Measurements from ENCODE around the gene IL1RAPL2.

Gene IL1RAPL2

GRCh38 chrX:105282077-105282476, 716.1 kb downstream of the IL1RAPL2 start:
- no peak for DNase-seq

DNA sequence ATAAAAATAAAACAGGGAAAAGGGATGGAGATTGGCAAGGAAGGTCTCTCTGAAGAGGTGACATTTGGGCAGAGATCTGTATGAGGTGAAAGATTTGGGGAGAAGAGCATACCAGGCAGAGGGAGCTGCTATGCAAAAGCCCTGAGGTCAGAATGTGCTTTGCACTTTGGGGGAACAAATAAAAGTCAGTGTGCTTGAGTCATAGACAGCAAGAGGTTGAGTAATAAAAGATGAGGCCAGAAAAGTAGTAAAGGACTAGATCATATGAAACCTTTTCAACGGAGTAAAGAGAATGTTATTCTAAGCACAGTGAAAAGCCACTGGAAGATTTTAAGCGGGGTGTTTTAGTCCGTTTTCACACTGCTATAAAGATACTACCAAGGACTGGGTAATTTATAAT, 731.0 kb downstream of the IL1RAPL2 start:
- DNase-seq = no peak

- no peak for DNase-seq
These were observed 733.3 kb downstream of the IL1RAPL2 start for GRCh38 chrX:105299286-105299685.

GRCh38 chrX:105302246-105302645, 736.2 kb downstream of the IL1RAPL2 start:
- no peak for DNase-seq

- no peak for DNase-seq
These were observed 741.8 kb downstream of the IL1RAPL2 start for GRCh38 chrX:105307762-105308161.

GRCh38 chrX:105313596-105313995, 747.6 kb downstream of the IL1RAPL2 start:
- no peak for DNase-seq

- no peak for DNase-seq
These were observed 748.5 kb downstream of the IL1RAPL2 start for GRCh38 chrX:105314458-105314857.

- no peak for DNase-seq
These were observed 749.2 kb downstream of the IL1RAPL2 start for GRCh38 chrX:105315248-105315647.

DNA sequence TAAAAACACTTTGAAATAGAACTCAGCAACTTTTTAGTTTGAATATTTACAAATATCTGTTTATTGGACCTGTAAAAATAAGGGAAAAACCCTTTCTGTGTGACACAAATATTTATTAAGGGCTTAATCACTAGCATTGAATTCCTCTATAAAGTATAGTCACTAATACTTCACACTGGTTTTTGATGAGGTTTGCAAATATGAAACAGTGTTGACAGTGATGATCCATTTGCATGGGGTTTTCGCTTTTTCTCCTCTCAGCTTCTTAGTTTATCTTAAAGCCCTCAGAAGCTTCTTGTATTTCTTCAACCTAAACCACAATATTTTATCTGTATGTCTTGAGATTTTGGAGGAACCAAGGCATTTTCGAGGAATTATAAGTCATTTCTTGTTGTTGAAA, 751.1 kb downstream of the IL1RAPL2 start:
- no peak for DNase-seq

DNA sequence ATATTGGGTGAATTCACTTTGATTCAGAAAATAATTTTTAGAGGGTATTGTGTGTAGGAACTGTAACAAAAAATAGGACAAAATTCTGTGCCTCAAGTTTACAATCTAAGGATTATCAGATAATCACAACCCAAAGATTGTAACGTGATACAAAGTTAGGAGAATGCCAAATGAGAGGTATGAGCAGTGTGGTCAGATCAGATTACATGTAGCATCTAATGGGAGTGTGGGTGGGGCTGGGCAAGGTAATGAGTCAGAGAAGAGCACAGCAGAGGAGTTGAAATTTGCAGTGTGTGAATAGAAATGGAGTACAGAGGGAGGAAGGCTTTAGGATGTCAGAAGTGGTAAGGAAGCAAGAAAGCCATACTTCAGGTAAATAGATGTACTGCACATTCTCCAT, 757.9 kb downstream of the IL1RAPL2 start:
- no peak for DNase-seq

- DNase-seq = no peak
These were observed 762.8 kb downstream of the IL1RAPL2 start for GRCh38 chrX:105328773-105329172.

DNA sequence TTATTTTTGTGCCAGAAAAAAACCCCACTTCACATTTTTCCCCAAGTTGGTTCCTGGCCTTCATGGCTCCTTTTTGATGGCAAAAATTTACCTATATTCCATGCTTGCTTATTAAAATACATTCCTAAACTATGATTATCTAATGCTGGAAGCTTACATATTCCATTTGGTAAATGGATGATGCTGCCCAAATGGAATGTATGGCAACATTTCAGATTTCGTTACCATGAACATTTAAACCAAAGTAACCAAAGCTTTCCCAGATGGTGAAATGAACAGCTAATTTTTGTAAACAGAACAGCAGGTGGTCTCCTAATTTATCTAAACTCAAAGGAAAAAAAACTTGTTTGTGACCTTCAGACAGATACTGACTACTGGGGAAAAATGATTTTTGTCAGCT, 765.2 kb downstream of the IL1RAPL2 start:
- DNase-seq = no peak

- no peak for DNase-seq
These were observed 781.4 kb downstream of the IL1RAPL2 start for GRCh38 chrX:105347373-105347772.

DNA sequence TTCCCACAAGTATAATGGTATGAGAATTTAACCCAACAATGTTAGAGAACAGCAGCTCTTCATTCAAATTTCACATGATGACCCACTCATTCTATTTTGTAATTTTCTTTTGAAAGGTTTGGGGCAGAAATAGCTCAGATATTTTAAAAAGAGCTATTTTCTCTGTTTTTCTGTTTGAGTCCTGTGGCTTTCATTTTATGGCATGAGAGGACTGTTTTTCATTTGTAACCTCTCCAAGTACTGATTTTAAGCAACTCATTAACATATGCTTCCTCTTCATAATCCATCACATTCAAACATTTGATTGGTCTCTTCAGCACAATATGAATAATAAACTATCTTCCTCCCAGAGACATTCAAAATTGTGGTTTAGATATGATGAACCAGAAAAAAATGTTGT, 783.5 kb downstream of the IL1RAPL2 start:
- DNase-seq = no peak

DNA sequence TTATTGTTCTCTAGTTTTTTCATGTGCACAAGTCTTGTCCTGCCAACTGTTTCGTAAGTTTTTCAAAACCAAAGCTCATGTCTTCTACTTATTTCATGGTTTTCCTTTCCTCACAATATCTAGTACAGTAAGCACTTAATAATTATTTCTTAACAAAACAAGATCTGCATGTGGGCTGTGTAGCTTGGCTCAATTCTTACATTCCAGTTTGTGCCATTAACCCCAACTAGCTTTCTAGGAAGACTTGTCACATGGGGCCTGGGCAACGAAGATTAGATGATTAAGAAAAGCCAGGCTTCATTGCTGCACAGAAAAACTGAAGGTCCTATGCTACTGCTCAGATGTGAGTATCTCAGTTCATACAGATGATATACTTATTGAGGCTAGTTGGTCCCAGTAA, 809.8 kb downstream of the IL1RAPL2 start:
- DNase-seq = no peak

DNA sequence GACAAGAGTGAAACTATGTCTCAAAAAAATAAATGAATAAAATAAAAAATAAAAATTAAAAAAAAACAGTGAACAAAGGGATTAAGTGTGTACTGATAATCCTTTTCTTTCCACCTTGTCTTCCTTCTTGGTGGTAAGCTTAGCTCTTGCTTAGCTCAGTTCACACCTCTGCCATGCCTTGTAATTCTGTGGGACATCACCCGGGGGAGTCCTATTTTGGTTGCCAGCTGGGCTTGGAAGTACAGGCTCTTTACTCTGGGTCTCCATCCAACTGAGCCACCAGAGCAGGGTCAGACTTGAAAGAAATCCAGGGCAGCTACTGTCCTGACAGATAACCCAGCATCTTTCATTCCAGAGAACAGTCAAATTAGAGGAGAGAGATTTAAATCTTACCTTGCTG, 858.7 kb downstream of the IL1RAPL2 start:
- DNase-seq = no peak

- DNase-seq = no peak
These were observed 885.4 kb downstream of the IL1RAPL2 start for GRCh38 chrX:105451401-105451800.

GRCh38 chrX:105458846-105459245, 892.8 kb downstream of the IL1RAPL2 start:
- DNase-seq = no peak

- no peak for DNase-seq
These were observed 894.4 kb downstream of the IL1RAPL2 start for GRCh38 chrX:105460376-105460775.

DNA sequence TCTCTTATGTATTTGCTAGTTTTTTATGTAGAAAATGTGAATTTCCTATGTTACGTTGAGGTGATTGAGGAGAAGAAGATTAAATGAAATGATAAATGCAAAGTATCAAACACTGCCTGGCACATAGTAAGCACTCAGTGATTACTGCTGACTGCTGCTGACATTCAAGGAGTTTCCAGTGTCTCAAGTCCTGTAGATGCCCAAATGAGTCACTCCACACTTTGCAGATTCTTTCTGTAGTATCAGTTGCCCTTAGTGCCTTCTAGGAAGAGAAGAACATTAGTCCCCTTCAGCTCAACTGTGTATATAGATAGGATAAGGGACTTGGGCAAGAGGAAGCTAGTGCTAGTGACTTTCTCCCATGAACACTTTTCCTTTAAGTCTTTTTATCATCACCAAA, 895.0 kb downstream of the IL1RAPL2 start:
- no peak for DNase-seq

- no peak for DNase-seq
These were observed 896.2 kb downstream of the IL1RAPL2 start for GRCh38 chrX:105462186-105462585.

DNA sequence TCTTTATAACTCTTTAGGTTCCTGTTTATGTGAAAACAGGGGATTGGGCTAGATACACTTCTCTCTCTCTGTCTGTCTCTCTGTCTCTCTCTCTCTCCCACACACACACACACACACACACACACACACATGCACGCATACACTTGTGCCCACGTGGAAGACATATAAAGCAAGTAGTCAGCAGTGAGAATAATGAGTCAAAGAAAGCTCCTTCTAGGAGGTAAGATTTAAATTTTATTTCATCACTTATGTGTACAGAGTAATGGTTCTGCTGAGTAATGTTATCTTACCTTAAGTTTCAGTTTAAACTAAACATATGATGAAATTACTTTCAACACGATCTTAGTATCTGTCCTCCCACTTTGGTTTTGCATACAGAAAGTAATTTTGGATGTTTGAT, 897.5 kb downstream of the IL1RAPL2 start:
- no peak for DNase-seq

DNA sequence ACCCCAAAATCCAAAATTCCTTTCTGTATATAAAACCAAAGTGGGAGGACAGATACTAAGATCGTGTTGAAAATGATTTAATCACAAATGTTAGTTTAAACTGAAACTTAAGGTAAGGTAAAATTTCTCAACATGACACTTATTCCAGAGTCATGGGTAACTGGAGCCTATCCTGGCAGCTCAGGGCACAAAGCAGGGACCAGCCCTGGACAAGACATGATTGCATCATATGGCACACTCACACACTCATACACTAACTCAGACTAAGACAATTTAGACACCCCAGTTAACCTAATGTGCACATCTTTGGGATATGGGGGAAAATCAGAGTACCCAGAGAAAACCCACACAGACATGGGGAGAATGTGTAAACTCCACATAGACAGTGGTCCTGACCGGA, 898.6 kb downstream of the IL1RAPL2 start:
- DNase-seq = no peak

DNA sequence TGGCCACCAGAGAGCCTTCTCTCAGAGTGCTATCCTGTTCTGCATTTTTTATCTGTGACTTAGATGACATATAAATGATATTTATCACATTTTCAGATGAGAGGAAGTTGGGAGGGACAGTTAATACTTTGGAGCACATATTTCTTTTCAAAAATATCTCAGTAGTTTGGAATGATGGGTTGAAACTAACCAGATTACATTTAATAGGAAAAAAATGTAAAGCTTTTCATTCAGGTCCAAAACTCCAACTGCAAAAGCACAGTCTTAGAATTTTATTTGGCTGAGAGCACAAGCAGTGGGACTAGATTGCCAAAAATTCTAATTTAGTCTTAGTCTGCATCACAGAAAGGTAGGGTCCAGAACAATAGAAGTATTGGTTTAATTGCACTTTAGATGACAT, 902.7 kb downstream of the IL1RAPL2 start:
- no peak for DNase-seq

DNA sequence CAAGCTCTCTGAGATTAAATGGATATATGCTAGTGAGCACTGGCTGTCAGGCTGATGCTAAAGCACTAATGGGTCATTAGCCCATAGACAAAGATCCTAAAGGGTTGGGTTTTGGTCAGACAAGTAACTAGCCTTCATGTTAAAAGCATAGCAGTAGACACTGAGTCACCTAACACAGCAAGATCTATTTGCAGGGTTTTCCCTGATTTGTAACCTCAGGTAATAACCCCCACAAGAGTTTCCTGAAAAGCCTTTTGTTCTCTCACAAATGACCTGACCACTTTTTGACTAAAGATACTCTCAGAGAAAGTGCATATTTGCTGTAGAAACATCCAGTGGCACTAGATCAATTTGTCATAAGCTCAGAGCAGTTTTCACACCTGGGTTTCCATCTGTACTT, 905.6 kb downstream of the IL1RAPL2 start:
- no peak for DNase-seq

DNA sequence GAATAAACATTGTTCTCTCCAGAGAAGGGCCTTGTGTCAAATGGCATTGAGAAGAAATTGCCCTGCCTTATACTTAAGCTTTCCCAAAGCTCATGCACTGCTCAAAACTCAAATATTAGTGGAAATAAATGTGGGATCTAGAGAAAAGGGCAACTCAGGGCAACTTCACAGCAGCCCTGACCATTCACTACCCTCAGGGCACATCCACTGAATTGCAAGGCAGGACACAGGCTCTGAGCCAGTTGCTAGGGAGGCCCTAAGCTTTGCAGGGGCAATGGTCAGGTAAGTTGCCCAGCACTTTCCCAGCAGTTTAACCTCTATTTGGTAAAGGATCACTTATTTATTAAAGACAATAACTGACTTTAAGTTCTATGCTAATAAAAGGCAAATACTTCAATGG, 909.8 kb downstream of the IL1RAPL2 start:
- no peak for DNase-seq
